Measurements from ENCODE around the gene NXPH1. TPM values are rescaled to one million over a fixed set of nuclear protein-coding genes. Genes with fewer than 3 reads are reported as not detected.

Gene NXPH1
- total and polyA plus RNA-seq, 11 donors = not detected

GRCh38 chr7:8781166-8781565, 347.8 kb downstream of the NXPH1 start:
- H3K27ac ChIP-seq = no peak overlapping the region
- ATAC-seq (no peak), DNase-seq (no peak)
- H3K36me3 ChIP-seq = no peaks in the 10 kb centered on the region
- no peaks in the 10 kb centered on the region for H3K4me1 ChIP-seq
- intact Hi-C loops (cut with DNase I) = no loop called here
- H3K27me3 ChIP-seq = no peaks in the 10 kb centered on the region
- H3K9me3 ChIP-seq = no peaks in the 10 kb centered on the region
- H3K4me3 ChIP-seq = no peak overlapping the region
- TF ChIP-seq POLR2A (IDR thresholded peaks at IDR 0.05) (no peak), CTCF (IDR thresholded peaks at IDR 0.05) (no peak)

GRCh38 chr7:8783229-8783628, 349.8 kb downstream of the NXPH1 start:
- DNase-seq = no peak
- H3K4me3 ChIP-seq = no peak overlapping the region
- TF ChIP-seq POLR2A (IDR thresholded peaks at IDR 0.05) (no peak), CTCF (IDR thresholded peaks at IDR 0.05) (no peak)

GRCh38 chr7:8785081-8785480, 351.7 kb downstream of the NXPH1 start:
- Histone ChIP-seq H3K4me3 (no peak overlapping the region), H3K27me3 (no peaks in the 10 kb centered on the region), H3K36me3 (no peaks in the 10 kb centered on the region), H3K27ac (no peak overlapping the region), H3K4me1 (no peaks in the 10 kb centered on the region), H3K9me3 (no peaks in the 10 kb centered on the region)
- ATAC-seq (no peak), DNase-seq (no peak)
- intact Hi-C loops (cut with DNase I) = no loop called here
- TF ChIP-seq POLR2A (IDR thresholded peaks at IDR 0.05) = no peak
- no peak for TF ChIP-seq CTCF (IDR thresholded peaks at IDR 0.05)

More at GRCh38 chr7:8783229-8783628, 349.8 kb downstream of the NXPH1 start:
- H3K36me3 ChIP-seq = no peaks in the 10 kb centered on the region
- 23 to 43% (median 26%) methylated on average over 2 of the region's 2 CpGs for WGBS, 4 donors
- H3K4me1 ChIP-seq = no peaks in the 10 kb centered on the region
- H3K27ac ChIP-seq = no peak overlapping the region
- intact Hi-C loops (cut with DNase I) = no loop called here
- no peak for ATAC-seq
- no peaks in the 10 kb centered on the region for H3K27me3 ChIP-seq
- no peaks in the 10 kb centered on the region for H3K9me3 ChIP-seq

GRCh38 chr7:8800986-8801385, 367.6 kb downstream of the NXPH1 start:
- intact Hi-C loops (cut with DNase I) = no loop called here
- no peaks in the 10 kb centered on the region for H3K36me3 ChIP-seq
- no peak overlapping the region for H3K27ac ChIP-seq
- no peaks in the 10 kb centered on the region for H3K4me1 ChIP-seq
- ATAC-seq = no peak
- WGBS, 4 donors = 88 to 98% (median 96%) methylated on average over 4 of the region's 4 CpGs
- peaks cover 0 to 8% (median 0%) of the 10 kb centered on the region in 12 donors for H3K9me3 ChIP-seq
- no peaks in the 10 kb centered on the region for H3K27me3 ChIP-seq
- DNase-seq = no peak
- H3K4me3 ChIP-seq = no peak overlapping the region
- TF ChIP-seq POLR2A (IDR thresholded peaks at IDR 0.05) = no peak
- no peak for TF ChIP-seq CTCF (IDR thresholded peaks at IDR 0.05)

Other genes with a start within 250 kb of the NXPH1 start
- gene ICA1, start 171.4 kb upstream of the NXPH1 start, total RNA-seq = 10 to 100 TPM; 37.5 to 74.4 (median 58.7) TPM
- 10 to 100 TPM; 23.8 to 28.8 TPM for gene ICA1, start 171.4 kb upstream of the NXPH1 start, polyA plus RNA-seq